CD4-positive, alpha-beta T cell treated with Interleukin-12 subunit alpha and Interleukin-12 subunit beta, for 1 hour (primary cell): ENCODE results near the gene THAP10.

Experiments used
- DNase-seq: peaks from one replicate; pipeline ENCODE4 v3.0.0-alpha.2; 2020

The THAP10 gene

DNA sequence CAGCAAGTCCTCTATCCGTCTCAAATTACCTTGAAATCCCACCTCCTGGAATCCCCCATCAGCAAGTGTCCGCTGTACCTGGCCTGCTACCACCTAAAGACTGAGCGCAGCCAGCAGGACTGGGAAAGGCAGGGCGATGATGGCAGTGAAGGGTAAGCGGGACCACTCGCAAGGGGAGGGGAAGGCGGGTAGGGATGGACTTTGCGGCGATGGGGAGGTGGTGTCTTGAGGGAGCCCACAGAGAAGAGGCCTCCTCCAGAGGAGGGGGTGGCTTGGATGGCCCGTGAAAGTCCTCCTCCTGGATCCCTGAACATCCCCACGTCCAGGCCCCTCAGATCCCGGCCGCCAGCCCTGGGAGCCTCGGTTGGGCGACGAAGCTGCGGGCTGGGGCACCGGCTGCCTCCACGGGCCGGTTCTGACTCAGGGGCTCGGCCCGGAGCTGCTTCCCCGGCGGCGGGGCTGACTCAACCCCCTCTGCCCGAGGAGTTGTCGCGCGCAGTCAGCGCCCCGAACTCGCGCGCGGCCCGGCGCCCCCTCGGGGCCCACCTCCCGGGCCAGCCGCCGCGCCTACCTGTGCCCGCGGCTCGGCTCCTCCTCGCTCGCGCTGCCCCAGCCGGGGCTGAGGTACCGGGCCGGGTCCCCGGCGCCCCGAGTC is 38.8 kb downstream of the THAP10 start:
- no peak for DNase-seq

DNA sequence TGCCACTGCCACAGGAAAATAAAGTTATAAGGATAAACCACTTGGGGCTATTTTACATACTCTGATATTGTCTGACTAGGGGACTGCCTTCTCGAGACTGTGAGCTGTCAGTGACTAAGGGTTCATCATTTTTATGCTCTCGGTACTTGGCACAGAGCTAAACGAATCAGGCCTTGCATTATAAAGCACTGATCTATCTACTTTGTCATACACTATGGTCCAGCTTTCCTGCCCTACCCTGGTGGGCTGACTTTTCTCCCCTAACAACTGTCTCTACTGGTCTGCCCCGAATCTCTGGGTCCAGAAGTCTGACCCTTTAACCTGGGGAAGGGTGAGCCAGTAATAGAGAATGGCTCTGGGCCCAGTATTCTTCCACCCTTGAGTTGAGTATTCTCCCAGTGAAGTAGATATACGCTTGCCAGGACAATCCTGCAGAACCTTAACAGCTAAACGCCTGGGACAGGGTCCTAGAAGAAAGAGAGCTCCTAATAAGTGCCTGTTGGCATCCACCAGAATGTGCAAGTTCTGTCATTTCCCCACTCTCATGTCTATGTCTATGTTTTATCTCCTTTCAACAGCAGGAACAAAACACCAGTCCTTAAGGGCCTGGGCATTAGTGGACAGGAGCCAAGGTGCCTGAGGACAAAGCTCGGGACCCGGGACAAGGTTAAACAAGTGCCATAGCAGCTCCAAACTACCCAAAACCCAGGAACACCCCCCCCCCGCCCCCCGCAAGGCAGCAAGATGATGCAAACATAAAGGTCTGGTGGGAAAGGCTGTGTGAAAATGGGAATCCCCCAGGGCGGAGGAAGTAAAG is 39.5 kb downstream of the THAP10 start:
- DNase-seq: no peak

DNA sequence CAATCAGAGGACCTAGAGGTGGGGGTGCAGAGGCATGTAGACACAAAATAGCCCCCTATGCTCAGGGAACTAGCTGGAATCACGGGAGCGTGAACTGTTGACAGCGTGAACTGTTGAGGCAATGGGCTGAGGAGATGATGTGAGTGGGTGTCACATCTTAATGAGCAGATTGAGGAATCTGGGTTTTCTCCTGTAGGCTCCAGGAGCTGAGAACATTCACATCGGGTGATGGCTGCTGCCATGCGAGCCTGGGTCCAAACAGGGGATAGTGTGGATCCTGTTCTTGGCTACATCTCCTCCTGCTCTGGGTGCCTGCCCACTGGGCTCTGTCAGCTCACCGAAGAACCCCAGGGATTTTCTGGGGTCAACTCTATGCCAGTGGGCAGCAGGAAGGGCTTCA is 40.3 kb downstream of the THAP10 start:
- DNase-seq: no peak

DNA sequence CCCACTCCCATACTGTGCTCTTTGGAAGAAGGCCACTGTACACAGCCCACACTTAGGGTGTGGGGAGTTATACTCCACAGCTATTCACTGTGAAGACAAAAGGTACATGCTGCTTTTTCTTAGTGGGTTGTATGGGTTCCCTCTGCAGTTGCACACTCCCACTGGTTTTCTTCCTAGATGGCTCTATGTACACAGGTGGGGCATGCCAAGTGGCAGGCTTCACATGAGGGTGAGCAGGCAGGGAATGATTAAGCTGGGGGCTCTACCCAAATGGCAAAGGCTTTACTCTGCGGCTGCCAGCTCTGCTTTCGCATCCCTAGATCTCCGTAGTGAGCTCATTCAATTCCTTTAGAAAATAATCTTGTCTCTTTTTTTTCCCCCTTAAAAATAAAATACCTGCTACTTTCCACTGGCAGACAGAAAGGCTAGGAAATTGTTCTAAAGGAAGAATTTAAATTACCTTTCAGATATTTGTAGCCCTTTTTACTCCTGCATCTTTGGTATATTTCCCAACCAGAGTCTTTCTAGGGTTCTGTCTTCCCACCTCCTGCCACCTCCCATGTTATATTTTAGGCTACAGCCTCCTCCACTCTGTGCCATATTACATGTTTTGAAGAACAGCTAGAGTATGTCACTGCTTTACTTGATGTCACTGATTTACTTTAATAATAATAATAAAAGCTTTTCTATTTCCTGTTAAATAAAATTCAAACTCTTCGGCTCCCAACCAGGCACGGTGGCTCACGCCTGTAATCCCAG is 46.5 kb downstream of the THAP10 start:
- DNase-seq: no peak

DNA sequence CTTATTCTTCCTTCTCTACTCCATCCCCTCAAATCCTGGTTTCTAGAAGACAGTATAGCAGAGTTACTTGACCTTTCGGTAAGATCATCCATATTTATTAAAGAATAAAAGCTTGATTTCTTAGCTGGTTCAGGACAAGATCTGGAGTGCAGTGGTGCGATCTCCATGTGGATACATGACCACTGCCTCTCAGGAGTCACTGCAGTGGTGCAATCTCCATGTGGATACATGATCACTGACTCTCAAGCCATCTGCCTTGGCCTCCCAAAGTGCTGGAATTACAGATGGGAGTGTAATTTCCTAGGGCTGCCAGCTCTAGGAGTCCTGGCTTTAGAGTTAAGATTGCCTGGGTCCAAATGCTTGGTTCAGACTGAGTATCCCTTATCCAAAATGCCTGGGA is 54.8 kb downstream of the THAP10 start:
- no peak for DNase-seq

DNA sequence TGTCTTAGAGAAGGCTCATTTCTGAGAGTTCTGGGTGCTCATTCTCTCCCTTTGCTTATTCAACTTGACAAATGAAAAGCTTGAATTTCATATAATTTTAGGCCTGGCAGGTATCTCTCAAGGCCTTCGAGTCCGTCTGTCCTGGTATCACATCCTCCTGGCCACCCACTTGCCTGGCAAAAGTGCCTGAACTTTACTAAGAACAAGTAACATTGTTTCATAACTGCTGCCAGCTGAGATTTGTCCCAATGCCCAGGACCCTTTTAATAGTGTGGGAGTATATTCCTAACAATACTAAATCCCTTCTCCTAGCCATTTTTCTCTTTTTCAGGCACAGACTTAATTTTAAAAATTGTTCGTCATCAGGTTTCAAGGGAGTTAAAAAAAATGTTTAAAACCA is 56.4 kb downstream of the THAP10 start:
- no peak for DNase-seq

DNA sequence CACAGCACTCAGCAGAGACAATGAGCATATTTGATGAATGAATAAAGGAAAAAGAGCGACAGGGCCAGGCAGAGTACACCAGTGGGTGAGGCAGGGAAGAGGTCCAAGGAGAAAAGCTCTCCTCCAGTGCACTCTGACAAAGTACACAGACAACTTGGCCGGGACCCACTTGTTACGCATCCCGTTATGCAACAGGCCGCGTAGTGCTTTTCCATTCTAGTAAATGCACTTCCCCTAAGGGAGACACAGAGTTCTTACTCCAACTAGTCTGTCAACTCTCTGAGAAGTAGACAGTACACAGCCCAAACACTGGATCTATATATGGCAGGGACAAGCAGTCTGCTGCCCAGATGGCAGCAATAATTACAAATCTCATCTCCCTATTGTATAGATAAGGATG is 56.8 kb downstream of the THAP10 start:
- DNase-seq: no peak

DNA sequence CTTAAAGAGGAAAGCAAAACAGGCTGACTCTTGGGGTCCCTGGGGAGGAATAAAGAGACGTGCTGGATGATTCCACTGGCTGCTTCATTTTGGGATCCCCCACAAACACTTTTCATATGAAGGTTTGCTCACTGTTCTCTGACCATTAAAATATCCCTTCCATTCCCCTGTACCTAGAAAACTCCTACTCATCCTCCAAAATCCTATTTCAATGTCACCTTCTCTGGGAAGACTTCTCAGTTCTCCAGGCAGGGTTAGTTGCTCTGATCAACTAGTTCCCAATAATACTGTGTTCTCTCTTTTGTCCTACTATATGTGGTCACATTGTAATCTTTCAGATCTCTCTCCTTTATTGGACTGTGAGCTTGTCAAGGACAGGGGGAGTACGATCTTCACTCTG is 57.2 kb downstream of the THAP10 start:
- DNase-seq: no peak

DNA sequence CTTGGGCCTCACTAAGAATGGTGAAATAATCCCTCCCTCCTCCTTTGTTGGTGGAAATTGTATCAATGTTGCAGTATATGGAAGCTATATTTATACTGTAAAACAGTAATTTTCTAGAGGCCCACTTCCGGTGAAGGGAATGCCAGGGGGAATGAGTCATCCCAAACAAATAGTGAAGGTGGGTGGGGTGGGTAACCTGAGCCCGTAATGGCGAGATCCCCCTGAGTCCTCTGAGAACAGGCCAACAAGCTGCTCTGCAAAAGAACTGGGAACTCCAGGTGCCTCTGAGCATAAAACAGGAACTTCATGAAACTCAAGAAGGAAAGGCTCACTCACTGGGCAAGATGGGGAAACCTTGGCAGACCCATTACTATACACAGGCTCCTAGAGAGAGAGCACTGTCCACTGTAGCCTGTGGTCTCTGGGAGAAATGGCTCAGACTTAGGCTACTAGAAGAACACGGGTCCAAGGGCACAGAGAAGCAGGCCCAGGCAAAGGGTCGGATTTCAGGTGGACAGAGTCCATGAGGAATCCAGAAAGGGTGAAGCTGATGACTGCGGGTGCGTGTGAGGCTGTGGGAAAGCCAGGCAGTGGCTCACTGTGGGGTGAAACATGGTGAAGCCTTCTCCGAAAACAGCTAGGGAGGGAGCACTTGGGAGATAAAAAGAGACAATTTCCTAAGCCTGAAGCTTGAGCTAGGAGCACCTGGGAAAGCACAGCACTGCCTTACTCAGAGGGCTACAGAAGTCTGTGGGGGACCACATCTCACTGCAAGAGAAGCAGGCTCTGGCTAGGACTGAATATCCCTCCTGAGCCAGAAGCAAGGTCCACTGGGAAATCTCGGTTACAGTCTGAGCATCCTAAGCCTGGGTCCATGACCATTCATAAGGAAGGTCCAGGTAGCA is 58.1 kb downstream of the THAP10 start:
- DNase-seq: no peak

DNA sequence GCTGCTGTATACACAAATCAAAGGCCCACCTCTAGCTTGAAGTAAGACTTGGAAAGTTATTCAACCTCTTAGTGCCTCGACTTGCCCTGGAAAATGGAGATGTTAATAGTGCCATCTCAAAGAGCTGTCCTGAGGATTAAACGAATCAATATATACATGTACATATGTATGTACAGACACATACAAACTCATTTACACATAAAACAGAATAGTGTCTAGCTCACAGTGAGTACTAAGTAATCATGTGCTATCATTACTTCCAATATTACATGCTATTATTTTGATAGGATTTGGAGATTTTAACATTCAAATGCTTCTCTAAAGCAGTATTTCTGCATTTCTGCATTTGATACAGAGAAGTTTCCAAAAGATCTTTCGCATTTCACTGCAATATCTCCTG is 58.8 kb downstream of the THAP10 start:
- no peak for DNase-seq

DNA sequence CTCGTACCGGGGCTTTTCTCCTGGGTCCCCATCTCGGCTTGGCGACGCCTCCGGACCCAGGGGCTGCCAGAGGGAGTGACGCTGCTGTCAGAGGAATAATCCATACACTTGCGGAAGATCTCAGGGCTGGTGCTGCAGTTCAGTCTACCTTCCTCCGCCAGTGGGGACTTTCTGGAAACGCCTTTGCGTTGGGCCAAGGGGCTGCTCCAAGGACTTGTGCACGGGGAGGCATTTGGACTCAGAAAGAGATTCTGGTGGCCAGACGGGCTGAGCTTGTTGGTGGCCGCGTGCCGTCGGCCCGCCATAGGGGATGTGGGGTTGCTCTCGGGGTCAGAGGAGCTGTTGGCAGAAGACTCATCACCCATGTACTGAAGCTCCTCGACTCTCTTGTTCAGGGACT is 60.1 kb downstream of the THAP10 start:
- no peak for DNase-seq
